Thoracic aorta (tissue), 2 donors: ENCODE data around the gene PITRM1. TPM values are rescaled to one million over a fixed set of nuclear protein-coding genes. Genes with fewer than 3 reads are reported as not detected.
"Not testable (repeated sequence)": the region's sequence is repeated elsewhere in the genome, so short reads cannot be mapped to it uniquely, and the experiment has no call there.

Experiments
- ATAC-seq: fragments of 150-250 bp; one replicate; pipeline ENCODE4 v1.8.0; 2017; ENCODE audit warnings: low read depth; ENCODE audit not compliant: insufficient number of reproducible peaks, low FRiP score
- DNase-seq: peaks from one replicate; pipeline ENCODE4 v3.0.0-alpha.2; 2020; ENCODE audit warnings: low spot score
- H3K27ac ChIP-seq, 2 donors: fragments of 200-600 bp; sonication (generic); 1 replicate in 1 of 2; 2 replicates in 1 of 2; pipeline ENCODE4 v1.5.1; 2016; ENCODE audit warnings: mild to moderate bottlenecking in 2 of 2, moderate library complexity in 2 of 2
- H3K27me3 ChIP-seq: fragments of 200-600 bp; sonication (generic); replicated peaks from 2 replicates; pipeline ENCODE4 v1.6.0; 2016; ENCODE audit warnings: mild to moderate bottlenecking; ENCODE audit not compliant: insufficient read depth
- H3K36me3 ChIP-seq: fragments of 200-600 bp; sonication (generic); one replicate; pipeline ENCODE4 v1.5.1; 2016
- H3K4me1 ChIP-seq, 2 donors: fragments of 200-600 bp; sonication (generic); 1 replicate in 1 of 2; 2 replicates in 1 of 2; pipeline versions ENCODE4 v1.5.1 to v1.6.0; 2016; ENCODE audit warnings: low read depth in 2 of 2, mild to moderate bottlenecking in 1 of 2; ENCODE audit not compliant: control insufficient read depth in 1 of 2
- H3K4me3 ChIP-seq: fragments of 200-600 bp; sonication (generic); 2 replicates; pipeline ENCODE4 v1.5.1; 2016; ENCODE audit warnings: mild to moderate bottlenecking
- H3K9me3 ChIP-seq: fragments of 200-600 bp; sonication (generic); 2 replicates; pipeline ENCODE4 v1.5.1; 2016
- total RNA-seq, 2 donors: library from RNA; depleted of rRNA; stranded (reverse); fragments of >200 nt; gene quantifications; one replicate each; pipeline versions ENCODE4 v1.1.0 to v1.2.3, GENCODE V29; 2016
- TF ChIP-seq, protein P1 (sequence below): fragments of 200-600 bp; sonication (generic); IDR thresholded peaks from one replicate; pipeline ENCODE4 v1.5.1; 2019; ENCODE audit warnings: antibody characterized with exemption

The PITRM1 gene
- total RNA-seq, 2 donors from 2014 or later = 104 to 125 TPM

DNA sequence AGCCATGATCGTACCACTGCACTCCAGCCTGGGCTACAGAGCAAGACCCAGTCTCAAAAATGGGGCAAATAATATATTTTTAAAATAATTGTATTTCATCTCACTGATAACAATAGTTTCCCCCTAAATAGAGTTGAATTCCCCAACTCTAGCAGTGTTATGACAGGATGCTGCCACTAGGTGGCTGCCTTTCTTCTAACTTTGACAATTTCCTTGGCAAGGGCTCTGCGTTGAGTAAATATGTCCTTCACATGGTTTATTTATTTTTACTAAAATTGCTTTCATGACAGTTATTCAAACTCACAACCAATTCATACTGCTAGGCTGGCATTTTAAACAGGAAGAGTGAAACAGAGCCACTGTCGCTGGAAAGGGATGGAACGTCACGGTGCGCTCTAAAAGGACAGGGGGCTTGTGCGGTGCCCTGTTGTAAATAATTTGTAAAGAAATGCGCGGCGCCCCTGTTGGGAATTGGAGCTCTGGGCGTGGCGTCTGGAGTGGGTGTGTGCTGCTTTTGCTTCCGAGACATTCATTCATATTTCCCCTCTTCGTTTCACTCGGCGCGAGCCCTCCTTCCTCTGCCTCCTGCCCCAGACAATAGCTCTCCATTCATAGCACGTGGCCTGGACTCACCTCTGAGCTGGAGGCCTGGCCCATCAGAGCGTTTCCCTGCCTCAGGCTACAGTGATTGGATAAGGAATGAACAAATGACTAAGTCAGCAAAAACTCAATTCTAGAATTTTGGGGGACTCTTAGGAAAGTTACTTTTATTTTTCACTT lies 20.5 kb upstream of the PITRM1 start:
- Histone ChIP-seq H3K4me1 (peaks cover 9 to 20% of the 10 kb centered on the region in 2 donors), H3K4me3 (peak overlapping the region; percentile 67), H3K27me3 (no peaks in the 10 kb centered on the region), H3K27ac (no peak overlapping the region), H3K36me3 (no peaks in the 10 kb centered on the region), H3K9me3 (no peaks in the 10 kb centered on the region)
- ATAC-seq (peak; percentile 44), DNase-seq (no peak)
- TF ChIP-seq, protein P1, sequence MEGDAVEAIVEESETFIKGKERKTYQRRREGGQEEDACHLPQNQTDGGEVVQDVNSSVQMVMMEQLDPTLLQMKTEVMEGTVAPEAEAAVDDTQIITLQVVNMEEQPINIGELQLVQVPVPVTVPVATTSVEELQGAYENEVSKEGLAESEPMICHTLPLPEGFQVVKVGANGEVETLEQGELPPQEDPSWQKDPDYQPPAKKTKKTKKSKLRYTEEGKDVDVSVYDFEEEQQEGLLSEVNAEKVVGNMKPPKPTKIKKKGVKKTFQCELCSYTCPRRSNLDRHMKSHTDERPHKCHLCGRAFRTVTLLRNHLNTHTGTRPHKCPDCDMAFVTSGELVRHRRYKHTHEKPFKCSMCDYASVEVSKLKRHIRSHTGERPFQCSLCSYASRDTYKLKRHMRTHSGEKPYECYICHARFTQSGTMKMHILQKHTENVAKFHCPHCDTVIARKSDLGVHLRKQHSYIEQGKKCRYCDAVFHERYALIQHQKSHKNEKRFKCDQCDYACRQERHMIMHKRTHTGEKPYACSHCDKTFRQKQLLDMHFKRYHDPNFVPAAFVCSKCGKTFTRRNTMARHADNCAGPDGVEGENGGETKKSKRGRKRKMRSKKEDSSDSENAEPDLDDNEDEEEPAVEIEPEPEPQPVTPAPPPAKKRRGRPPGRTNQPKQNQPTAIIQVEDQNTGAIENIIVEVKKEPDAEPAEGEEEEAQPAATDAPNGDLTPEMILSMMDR = peak; percentile 96

DNA sequence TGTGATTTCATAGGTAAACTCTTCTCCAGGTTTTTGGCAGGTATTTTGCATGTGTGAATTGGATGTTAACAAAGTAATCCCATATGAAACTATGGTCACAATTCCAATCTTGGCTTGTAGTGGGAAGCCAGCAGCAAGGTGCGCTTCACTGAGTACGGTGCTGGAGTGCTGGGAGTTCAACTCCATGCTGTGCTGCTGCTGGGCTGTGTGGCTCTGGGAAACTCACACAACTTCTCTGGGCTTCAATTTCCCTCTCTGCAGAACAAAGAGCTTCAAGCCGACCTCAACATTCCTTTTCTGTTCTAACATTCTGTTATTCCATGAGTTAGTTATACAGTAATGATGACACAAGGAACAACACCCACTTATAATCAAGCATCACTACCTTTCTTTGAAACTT lies 18.2 kb upstream of the PITRM1 start:
- ATAC-seq (no peak), DNase-seq (no peak)
- no peaks in the 10 kb centered on the region for H3K27me3 ChIP-seq
- H3K4me3 ChIP-seq = no peak overlapping the region
- H3K4me1 ChIP-seq = peaks cover 0 to 7% of the 10 kb centered on the region in 2 donors
- TF ChIP-seq, protein P1 = no peak
- H3K27ac ChIP-seq = no peak overlapping the region
- no peaks in the 10 kb centered on the region for H3K9me3 ChIP-seq
- no peaks in the 10 kb centered on the region for H3K36me3 ChIP-seq

DNA sequence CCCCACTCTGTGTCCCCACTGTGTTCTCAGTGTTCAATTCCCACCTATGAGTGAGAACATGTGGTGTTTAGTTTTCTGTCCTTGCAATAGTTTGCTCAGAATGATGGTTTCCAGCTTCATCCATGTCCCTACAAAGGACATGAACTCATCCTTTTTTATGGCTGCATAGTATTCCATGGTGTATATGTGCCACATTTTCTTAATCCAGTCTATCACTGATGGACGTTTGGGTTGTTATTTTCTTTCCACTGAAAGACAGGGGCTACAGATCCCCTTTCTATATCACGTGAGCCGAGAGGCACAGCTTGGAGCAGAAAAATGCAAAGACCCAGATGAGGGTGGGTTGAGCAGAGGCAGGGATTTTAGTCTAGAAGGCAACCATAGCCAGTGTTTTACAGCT lies 14.6 kb upstream of the PITRM1 start:
- not testable (repeated sequence) for H3K4me3 ChIP-seq, DNase-seq, H3K27me3 ChIP-seq, H3K36me3 ChIP-seq, H3K9me3 ChIP-seq, ATAC-seq, H3K27ac ChIP-seq, H3K4me1 ChIP-seq

DNA sequence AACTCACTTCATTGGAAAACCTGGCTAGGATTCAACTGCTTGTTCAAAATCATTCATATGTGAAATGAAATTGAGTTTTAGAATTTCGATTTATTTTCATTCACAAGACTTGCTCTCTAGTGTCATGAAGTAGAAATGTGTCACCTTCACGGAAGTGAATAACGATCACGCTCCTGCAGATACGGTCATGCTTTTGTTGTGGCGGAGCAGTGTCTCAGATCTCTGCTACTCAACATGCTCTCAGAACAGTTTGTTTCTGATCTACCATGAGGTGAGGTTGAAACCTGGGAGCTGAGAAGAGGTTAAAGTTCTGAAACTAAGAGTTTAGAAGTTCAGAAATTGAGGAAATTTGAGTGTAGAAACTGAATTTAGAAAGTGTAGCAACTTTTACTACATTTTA lies 13.8 kb upstream of the PITRM1 start:
- Histone ChIP-seq H3K27ac (no peak overlapping the region), H3K4me1 (no peaks in the 10 kb centered on the region), H3K36me3 (no peaks in the 10 kb centered on the region), H3K9me3 (no peaks in the 10 kb centered on the region), H3K27me3 (no peaks in the 10 kb centered on the region), H3K4me3 (no peak overlapping the region)
- DNase-seq (no peak), ATAC-seq (no peak)
- TF ChIP-seq, protein P1 = no peak

DNA sequence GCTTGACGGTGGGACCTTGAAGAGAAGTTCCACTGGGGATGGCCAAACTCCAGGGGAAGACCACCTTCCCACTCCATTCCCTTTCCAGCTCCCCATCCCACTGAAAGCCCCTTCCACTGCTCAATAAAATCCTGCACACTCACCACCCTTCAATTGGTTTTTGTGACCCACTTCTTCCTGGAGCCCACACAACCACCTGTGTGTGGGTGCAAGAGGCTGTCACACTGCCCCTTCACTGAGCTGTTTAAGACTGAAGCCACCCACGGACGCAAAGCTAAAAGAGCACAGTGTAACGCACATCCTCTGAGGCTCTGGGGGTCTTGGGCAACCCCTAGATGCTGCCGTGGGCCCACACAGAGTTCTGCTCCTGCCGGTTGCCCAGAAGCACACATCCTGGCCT lies 12.8 kb upstream of the PITRM1 start:
- Histone ChIP-seq H3K4me3 (no peak overlapping the region), H3K27ac (no peak overlapping the region), H3K36me3 (no peaks in the 10 kb centered on the region), H3K9me3 (no peaks in the 10 kb centered on the region), H3K4me1 (no peaks in the 10 kb centered on the region), H3K27me3 (no peaks in the 10 kb centered on the region)
- TF ChIP-seq, protein P1 = no peak
- DNase-seq (no peak), ATAC-seq (no peak)
